ENCODE results near the gene SV2C. TPM values are rescaled to one million over a fixed set of nuclear protein-coding genes. Genes with fewer than 3 reads are reported as not detected.

The SV2C gene
- total RNA-seq, 1 experiment from 2014 or later: not detected

DNA sequence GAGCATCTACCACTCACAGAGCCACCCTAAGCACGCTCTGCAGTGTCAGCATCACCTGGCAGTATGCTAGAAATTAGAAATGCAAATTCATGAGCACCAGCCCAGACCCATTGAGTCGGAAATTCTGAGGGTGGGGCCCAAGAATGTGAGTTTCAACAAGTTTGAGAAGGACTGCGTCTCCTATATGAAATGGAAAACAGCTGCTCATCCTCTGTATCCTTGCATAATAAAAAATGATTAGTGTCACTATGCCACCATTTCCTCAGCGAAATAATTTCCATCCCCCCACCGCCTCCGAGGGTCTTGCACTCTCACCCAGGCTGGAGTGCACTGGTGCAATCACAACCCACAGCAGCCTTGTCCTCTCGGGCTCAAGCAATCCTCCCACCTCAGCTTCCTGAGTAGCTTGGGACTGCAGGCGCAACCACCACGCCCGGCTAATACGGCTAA, 318.6 kb downstream of the SV2C start:
- Mint-ChIP-seq H3K4me3 (ENCODE audit: unreplicated experiment) (peak overlapping the region; percentile 76), H3K9me3 (ENCODE audit: unreplicated experiment) (no peaks in the 10 kb centered on the region), H3K4me1 (ENCODE audit: insufficient read depth, unreplicated experiment) (no peaks in the 10 kb centered on the region), H3K27me3 (ENCODE audit: insufficient read depth, unreplicated experiment) (peaks cover 48% of the 10 kb centered on the region), H3K27ac (ENCODE audit: low read depth, unreplicated experiment) (no peak overlapping the region), H3K36me3 (ENCODE audit: insufficient read depth, unreplicated experiment) (peaks cover 4% of the 10 kb centered on the region)
- intact Hi-C loops (cut with micrococcal nuclease): no loop called here
- TF ChIP-seq, protein P1, sequence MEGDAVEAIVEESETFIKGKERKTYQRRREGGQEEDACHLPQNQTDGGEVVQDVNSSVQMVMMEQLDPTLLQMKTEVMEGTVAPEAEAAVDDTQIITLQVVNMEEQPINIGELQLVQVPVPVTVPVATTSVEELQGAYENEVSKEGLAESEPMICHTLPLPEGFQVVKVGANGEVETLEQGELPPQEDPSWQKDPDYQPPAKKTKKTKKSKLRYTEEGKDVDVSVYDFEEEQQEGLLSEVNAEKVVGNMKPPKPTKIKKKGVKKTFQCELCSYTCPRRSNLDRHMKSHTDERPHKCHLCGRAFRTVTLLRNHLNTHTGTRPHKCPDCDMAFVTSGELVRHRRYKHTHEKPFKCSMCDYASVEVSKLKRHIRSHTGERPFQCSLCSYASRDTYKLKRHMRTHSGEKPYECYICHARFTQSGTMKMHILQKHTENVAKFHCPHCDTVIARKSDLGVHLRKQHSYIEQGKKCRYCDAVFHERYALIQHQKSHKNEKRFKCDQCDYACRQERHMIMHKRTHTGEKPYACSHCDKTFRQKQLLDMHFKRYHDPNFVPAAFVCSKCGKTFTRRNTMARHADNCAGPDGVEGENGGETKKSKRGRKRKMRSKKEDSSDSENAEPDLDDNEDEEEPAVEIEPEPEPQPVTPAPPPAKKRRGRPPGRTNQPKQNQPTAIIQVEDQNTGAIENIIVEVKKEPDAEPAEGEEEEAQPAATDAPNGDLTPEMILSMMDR (IDR thresholded peaks at IDR 0.05; ENCODE audit: unreplicated experiment): no peak
- ChIA-PET POLR2A (interaction anchor here (0.6 to 1.0 kb wide), 2 partner anchors 13 to 26 kb away, joined by 3 read pairs; no protein-coding TSS in a partner anchor), CTCF (interaction anchor here (0.7 to 2.1 kb wide), 5 partner anchors 9 to 124 kb away, joined by 3 to 7 read pairs (median 3); no protein-coding TSS in a partner anchor)
- no peak for DNase-seq (ENCODE audit: unreplicated experiment)
- BruUV-seq (replicated peaks): no TSS peak

DNA sequence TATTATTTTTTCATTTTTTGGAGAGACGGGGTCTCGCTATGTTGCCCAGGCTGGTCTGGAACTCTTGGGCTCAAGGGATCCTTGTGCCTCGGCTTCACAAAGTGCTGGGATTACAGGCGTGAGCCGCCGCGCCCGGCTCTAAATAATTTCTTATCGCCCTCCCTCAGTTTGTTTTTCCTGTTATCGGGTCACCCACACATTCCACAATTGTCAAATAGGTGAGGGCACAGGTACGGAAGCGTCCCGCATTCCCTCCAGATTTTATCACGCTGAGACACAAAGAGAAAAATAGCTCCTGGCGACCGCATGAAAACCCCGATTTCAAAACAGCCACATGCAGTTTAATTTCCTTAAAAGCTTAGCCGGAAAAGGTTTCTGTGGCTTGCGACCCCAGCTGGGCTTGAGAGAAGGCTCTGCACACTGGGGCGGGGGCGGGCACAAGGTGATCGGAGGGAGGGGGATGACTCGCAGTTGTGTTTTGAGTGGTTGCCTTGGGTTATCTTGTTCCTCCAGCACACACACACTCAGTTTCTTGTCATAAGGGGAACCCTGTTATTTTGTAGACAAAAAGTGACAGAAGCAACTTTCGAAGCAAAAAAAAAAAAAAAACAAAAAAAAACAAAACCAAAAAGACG, 319.2 kb downstream of the SV2C start:
- TF ChIP-seq, protein P1 (IDR thresholded peaks at IDR 0.05; ENCODE audit: unreplicated experiment): no peak
- ChIA-PET CTCF (interaction anchor here (0.6 to 2.7 kb wide), 10 partner anchors 8 to 185 kb away, joined by 3 to 18 read pairs (median 3); no protein-coding TSS in a partner anchor), POLR2A (interaction anchor here (0.6 to 1.0 kb wide), 2 partner anchors 13 to 27 kb away, joined by 3 read pairs; no protein-coding TSS in a partner anchor)
- no peak overlapping the region for H3K27ac Mint-ChIP-seq (ENCODE audit: low read depth, unreplicated experiment)
- BruUV-seq (replicated peaks): no TSS peak
- intact Hi-C loops (cut with micrococcal nuclease): no loop called here
- peaks cover 50% of the 10 kb centered on the region for H3K27me3 Mint-ChIP-seq (ENCODE audit: insufficient read depth, unreplicated experiment)
- H3K36me3 Mint-ChIP-seq (ENCODE audit: insufficient read depth, unreplicated experiment): peaks cover 4% of the 10 kb centered on the region
- no peaks in the 10 kb centered on the region for H3K4me1 Mint-ChIP-seq (ENCODE audit: insufficient read depth, unreplicated experiment)
- H3K9me3 Mint-ChIP-seq (ENCODE audit: unreplicated experiment): no peaks in the 10 kb centered on the region
- H3K4me3 Mint-ChIP-seq (ENCODE audit: unreplicated experiment): peak overlapping the region; percentile 76
- peak; percentile 11 for DNase-seq (ENCODE audit: unreplicated experiment)

DNA sequence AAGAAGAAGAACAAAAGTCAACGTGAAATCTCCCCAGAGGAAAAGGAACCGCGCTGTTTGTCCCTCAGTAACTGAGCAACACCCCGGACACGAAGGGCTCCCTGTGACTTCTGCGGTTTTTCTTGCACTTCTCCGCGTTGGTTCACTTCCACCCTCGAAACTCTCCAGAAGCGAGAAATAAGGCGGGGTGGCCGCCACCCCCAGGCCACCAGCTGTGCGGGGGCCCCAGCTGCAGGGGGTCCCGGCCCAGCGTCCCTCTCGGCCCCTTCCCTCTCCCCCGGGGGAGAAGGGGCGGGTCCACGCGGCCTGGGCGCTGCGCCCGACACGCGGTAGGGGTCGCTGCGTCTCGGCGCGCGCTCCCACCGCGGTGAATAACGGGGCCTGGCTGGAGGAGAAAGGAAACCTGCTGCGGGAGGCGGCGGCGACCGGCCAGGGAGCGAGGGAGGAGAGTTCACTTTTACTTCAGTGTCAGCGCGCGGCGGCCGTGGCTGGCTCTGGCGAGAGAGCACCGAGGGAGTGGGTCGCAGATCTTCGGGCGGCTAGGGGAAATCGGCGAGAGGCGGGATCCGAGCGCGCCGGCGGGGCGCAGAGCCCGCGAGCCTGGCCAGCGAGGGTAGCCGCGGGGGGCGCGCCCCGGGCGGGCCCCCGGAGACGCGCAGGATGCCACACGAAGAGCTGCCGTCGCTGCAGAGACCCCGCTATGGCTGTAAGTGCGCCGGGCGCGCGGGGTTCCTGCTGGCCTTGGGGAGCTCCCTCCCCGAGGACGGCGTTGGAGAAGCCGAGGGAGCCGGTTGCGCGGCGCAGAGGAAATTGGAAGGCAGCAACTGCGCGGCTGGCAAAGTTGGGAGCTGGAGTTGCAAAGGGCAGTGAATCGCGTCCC, 319.9 kb downstream of the SV2C start, which contains the start of gene IQGAP2:
Gene IQGAP2 (plus strand): TSS at position 400 of the 880 bp plus-strand sequence. CDS start 261 bp downstream, at position 661.
- peak within 1 kb of the TSS; percentile 76 for H3K4me3 Mint-ChIP-seq (ENCODE audit: unreplicated experiment)
- BruUV-seq (replicated peaks): no TSS peak
- peaks cover 4% of the 10 kb centered on the region for H3K36me3 Mint-ChIP-seq (ENCODE audit: insufficient read depth, unreplicated experiment)
- H3K27me3 Mint-ChIP-seq (ENCODE audit: insufficient read depth, unreplicated experiment): peaks cover 50% of the 10 kb centered on the region
- no peaks in the 10 kb centered on the region for H3K4me1 Mint-ChIP-seq (ENCODE audit: insufficient read depth, unreplicated experiment)
- peak; percentile 67 for DNase-seq (ENCODE audit: unreplicated experiment)
- H3K9me3 Mint-ChIP-seq (ENCODE audit: unreplicated experiment): no peaks in the 10 kb centered on the region
- TF ChIP-seq, protein P1 (IDR thresholded peaks at IDR 0.05; ENCODE audit: unreplicated experiment): peak; percentile 59
- H3K27ac Mint-ChIP-seq (ENCODE audit: low read depth, unreplicated experiment): no peak within 1 kb of the TSS
- intact Hi-C loops (cut with micrococcal nuclease): loop anchor here (1.0 kb wide), 2 partner anchors 141 to 180 kb away; no protein-coding TSS in a partner anchor
- POLR2A ChIA-PET: no interaction called here
- CTCF ChIA-PET: interaction anchor here (0.6 to 2.7 kb wide), 19 partner anchors 8 to 208 kb away, joined by 3 to 18 read pairs (median 3); no protein-coding TSS in a partner anchor
